Measurements from ENCODE around the gene UTF1.

GRCh38 chr10:133186416-133187090 lies 43.5 kb upstream of the UTF1 start:
- TF ChIP-seq CTCF (IDR thresholded peaks at IDR 0.05), result no peak
- TF ChIP-seq POLR2A (IDR thresholded peaks at IDR 0.05), result no peak

All from stomach (tissue), 4 donors.